HepG2 (cell line): ENCODE data around the gene YBX2. TPM values are rescaled to one million over a fixed set of nuclear protein-coding genes. Genes with fewer than 3 reads are reported as not detected.

ENCODE experiments used
- AKAP8 ChIP-seq: sonication (generic); formaldehyde crosslinking; IDR thresholded peaks from 2 replicates; pipeline ENCODE4 v1.5.1; 2020; ENCODE audit warnings: mild to moderate bottlenecking, missing genetic modification reagents
- ASH2L ChIP-seq: fragments of 300-600, 200-600 bp; sonication (generic); IDR thresholded peaks from 2 replicates; pipeline ENCODE4 v1.7.0; 2017; ENCODE audit warnings: low read depth, mild to moderate bottlenecking, moderate library complexity, mixed read lengths, low read length; ENCODE audit not compliant: insufficient read length
- HIC2 ChIP-seq: sonication (generic); formaldehyde crosslinking; IDR thresholded peaks from 2 replicates; pipeline ENCODE4 v1.9.0; 2022; ENCODE audit warnings: low read depth, missing genetic modification reagents
- HOXA5 ChIP-seq: sonication (generic); formaldehyde crosslinking; IDR thresholded peaks from 2 replicates; pipeline ENCODE4 v1.4.0; 2020; ENCODE audit warnings: missing genetic modification reagents
- PHF20 ChIP-seq: sonication (generic); formaldehyde crosslinking; IDR thresholded peaks from 2 replicates; pipeline ENCODE4 v1.5.0; 2020; ENCODE audit warnings: mild to moderate bottlenecking, missing genetic modification reagents
- SAP130 ChIP-seq: IDR thresholded peaks from 2 replicates; pipeline ENCODE4 v1.6.1; 2016; ENCODE audit warnings: low read depth
- SCMH1 ChIP-seq: sonication (generic); formaldehyde crosslinking; IDR thresholded peaks from 2 replicates; pipeline ENCODE4 v1.9.0; 2021; ENCODE audit warnings: missing genetic modification reagents, mild to moderate bottlenecking, borderline replicate concordance
- TSC22D2 ChIP-seq: sonication (generic); formaldehyde crosslinking; IDR thresholded peaks from 2 replicates; pipeline ENCODE4 v1.5.1; 2020; ENCODE audit warnings: missing genetic modification reagents, mild to moderate bottlenecking, borderline replicate concordance
- ZFP90 ChIP-seq: sonication (generic); formaldehyde crosslinking; IDR thresholded peaks from 2 replicates; pipeline ENCODE4 v1.8.0; 2022; ENCODE audit warnings: missing genetic modification reagents, mild to moderate bottlenecking, inconsistent platforms, borderline replicate concordance
- ZNF451 ChIP-seq: sonication (generic); formaldehyde crosslinking; IDR thresholded peaks from 2 replicates; pipeline ENCODE4 v1.5.0; 2020; ENCODE audit warnings: mild to moderate bottlenecking, missing genetic modification reagents
- ZNF598 ChIP-seq: sonication (generic); formaldehyde crosslinking; IDR thresholded peaks from 2 replicates; pipeline ENCODE4 v1.5.1; 2020; ENCODE audit warnings: mild to moderate bottlenecking, missing genetic modification reagents, borderline replicate concordance
- ZNF672 ChIP-seq: sonication (generic); formaldehyde crosslinking; IDR thresholded peaks from 2 replicates; pipeline ENCODE4 v1.8.1; 2022; ENCODE audit warnings: missing genetic modification reagents
- ZNF7 ChIP-seq: IDR thresholded peaks from 2 replicates; pipeline ENCODE4 v1.6.1; 2016; ENCODE audit warnings: missing biosample characterization, missing genetic modification reagents
- ZNF709 ChIP-seq: sonication (generic); formaldehyde crosslinking; IDR thresholded peaks from 2 replicates; pipeline ENCODE4 v1.5.0; 2020; ENCODE audit warnings: mild to moderate bottlenecking, missing genetic modification reagents
- ZNF780A ChIP-seq: sonication (generic); formaldehyde crosslinking; IDR thresholded peaks from 2 replicates; pipeline ENCODE4 v1.8.0; 2022; ENCODE audit warnings: mild to moderate bottlenecking, missing genetic modification reagents, moderate library complexity
- ZNF784 ChIP-seq: sonication (generic); formaldehyde crosslinking; IDR thresholded peaks from 2 replicates; pipeline ENCODE4 v1.5.1; 2020; ENCODE audit warnings: missing genetic modification reagents, mild to moderate bottlenecking, borderline replicate concordance
- polyA plus RNA-seq, 8 experiments: library from polyadenylated mRNA; depleted of rRNA in 3 of 8; stranded (reverse) in 7 of 8; unstranded in 1 of 8; fragments of >200 nt; fragmentation: Illumina TruSeq in 4 of 8; extraction: Trizol in 4 of 8; gene quantifications; 2 replicates each; pipeline versions ENCODE4 v1.2.1 to v1.2.3, GENCODE V29; 2011 to 2016; ENCODE audit warnings: low read depth in 4 of 8, missing spikeins in 1 of 8, mixed read lengths in 1 of 8; ENCODE audit not compliant: insufficient read depth in 1 of 8
- total RNA-seq, 5 experiments: library from RNA; depleted of rRNA; stranded (reverse); fragments of >200 nt; fragmentation: Illumina TruSeq; extraction: Trizol; gene quantifications; 2 replicates each; pipeline ENCODE4 v1.2.3, GENCODE V29; 2016; ENCODE audit warnings: low read depth in 1 of 5
- TF ChIP-seq, protein P1 (sequence below): sonication (generic); formaldehyde crosslinking; IDR thresholded peaks from 2 replicates; pipeline ENCODE4 v1.5.1; 2020; ENCODE audit warnings: missing genetic modification reagents, mild to moderate bottlenecking, borderline replicate concordance
- TF ChIP-seq, protein P2 (sequence below): sonication (generic); formaldehyde crosslinking; IDR thresholded peaks from 2 replicates; pipeline ENCODE4 v1.5.0; 2020; ENCODE audit warnings: mild to moderate bottlenecking, missing genetic modification reagents, borderline replicate concordance
- TF ChIP-seq, protein P3 (sequence below): sonication (generic); formaldehyde crosslinking; IDR thresholded peaks from 2 replicates; pipeline ENCODE4 v1.4.0; 2020; ENCODE audit warnings: mild to moderate bottlenecking, low read depth, missing genetic modification reagents

Gene YBX2
- total and polyA plus RNA-seq, 2 of the 13 experiments (the other 11 are each of a cell fraction or from before 2014, with no cell fraction given), result 0.12 to 0.22 TPM

GRCh38 chr17:7306911-7307685 is 12.7 kb upstream of the YBX2 start, which contains the start of gene EIF5A (continued):
- TF ChIP-seq ZNF784 (CRISPR knock-in tag), result peak; percentile 30
- TF ChIP-seq SCMH1, result no peak
- TF ChIP-seq HOXA5 (CRISPR knock-in tag), result no peak
- TF ChIP-seq ZNF7, result no peak
- TF ChIP-seq, protein P1, sequence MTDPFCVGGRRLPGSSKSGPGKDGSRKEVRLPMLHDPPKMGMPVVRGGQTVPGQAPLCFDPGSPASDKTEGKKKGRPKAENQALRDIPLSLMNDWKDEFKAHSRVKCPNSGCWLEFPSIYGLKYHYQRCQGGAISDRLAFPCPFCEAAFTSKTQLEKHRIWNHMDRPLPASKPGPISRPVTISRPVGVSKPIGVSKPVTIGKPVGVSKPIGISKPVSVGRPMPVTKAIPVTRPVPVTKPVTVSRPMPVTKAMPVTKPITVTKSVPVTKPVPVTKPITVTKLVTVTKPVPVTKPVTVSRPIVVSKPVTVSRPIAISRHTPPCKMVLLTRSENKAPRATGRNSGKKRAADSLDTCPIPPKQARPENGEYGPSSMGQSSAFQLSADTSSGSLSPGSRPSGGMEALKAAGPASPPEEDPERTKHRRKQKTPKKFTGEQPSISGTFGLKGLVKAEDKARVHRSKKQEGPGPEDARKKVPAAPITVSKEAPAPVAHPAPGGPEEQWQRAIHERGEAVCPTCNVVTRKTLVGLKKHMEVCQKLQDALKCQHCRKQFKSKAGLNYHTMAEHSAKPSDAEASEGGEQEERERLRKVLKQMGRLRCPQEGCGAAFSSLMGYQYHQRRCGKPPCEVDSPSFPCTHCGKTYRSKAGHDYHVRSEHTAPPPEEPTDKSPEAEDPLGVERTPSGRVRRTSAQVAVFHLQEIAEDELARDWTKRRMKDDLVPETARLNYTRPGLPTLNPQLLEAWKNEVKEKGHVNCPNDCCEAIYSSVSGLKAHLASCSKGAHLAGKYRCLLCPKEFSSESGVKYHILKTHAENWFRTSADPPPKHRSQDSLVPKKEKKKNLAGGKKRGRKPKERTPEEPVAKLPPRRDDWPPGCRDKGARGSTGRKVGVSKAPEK (CRISPR knock-in tag), result no peak
- peak; percentile 21 for TF ChIP-seq ASH2L
- TF ChIP-seq AKAP8, result no peak
- TF ChIP-seq TSC22D2 (CRISPR knock-in tag), result no peak
- no peak for TF ChIP-seq HIC2 (CRISPR knock-in tag)
- no peak for TF ChIP-seq ZNF451 (CRISPR knock-in tag)
- peak; percentile 84 for TF ChIP-seq SAP130 (CRISPR knock-in tag)
- 0 out of 2 replicates have a peak, but pooled peaks have one; percentile 24 for TF ChIP-seq ZNF709
- TF ChIP-seq, protein P2, sequence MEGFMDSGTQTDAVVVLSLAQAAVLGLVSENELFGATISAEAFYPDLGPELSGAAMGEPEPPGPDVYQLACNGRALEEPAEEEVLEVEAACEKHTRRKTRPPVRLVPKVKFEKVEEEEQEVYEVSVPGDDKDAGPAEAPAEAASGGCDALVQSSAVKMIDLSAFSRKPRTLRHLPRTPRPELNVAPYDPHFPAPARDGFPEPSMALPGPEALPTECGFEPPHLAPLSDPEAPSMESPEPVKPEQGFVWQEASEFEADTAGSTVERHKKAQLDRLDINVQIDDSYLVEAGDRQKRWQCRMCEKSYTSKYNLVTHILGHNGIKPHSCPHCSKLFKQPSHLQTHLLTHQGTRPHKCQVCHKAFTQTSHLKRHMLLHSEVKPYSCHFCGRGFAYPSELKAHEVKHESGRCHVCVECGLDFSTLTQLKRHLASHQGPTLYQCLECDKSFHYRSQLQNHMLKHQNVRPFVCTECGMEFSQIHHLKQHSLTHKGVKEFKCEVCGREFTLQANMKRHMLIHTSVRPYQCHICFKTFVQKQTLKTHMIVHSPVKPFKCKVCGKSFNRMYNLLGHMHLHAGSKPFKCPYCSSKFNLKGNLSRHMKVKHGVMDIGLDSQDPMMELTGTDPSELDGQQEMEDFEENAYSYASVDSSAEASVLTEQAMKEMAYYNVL, result peak; percentile 65; the same call in 1 of the 2 replicates
- no peak for TF ChIP-seq ZNF780A
- peak; percentile 39; the same call in 1 of the 2 replicates for TF ChIP-seq ZFP90
- no peak for TF ChIP-seq ZNF672 (CRISPR knock-in tag)
- TF ChIP-seq ZNF598 (CRISPR knock-in tag), result peak; percentile 76; the same call in 1 of the 2 replicates
- peak; percentile 54; the same call in 1 of the 2 replicates for TF ChIP-seq PHF20 (CRISPR knock-in tag)
- TF ChIP-seq, protein P3, sequence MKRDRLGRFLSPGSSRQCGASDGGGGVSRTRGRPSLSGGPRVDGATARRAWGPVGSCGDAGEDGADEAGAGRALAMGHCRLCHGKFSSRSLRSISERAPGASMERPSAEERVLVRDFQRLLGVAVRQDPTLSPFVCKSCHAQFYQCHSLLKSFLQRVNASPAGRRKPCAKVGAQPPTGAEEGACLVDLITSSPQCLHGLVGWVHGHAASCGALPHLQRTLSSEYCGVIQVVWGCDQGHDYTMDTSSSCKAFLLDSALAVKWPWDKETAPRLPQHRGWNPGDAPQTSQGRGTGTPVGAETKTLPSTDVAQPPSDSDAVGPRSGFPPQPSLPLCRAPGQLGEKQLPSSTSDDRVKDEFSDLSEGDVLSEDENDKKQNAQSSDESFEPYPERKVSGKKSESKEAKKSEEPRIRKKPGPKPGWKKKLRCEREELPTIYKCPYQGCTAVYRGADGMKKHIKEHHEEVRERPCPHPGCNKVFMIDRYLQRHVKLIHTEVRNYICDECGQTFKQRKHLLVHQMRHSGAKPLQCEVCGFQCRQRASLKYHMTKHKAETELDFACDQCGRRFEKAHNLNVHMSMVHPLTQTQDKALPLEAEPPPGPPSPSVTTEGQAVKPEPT (CRISPR knock-in tag), result peak; percentile 74; the same call in 1 of the 2 replicates
